Mucosa of descending colon (tissue), 3 donors: ENCODE data around the gene PCED1B. TPM values are rescaled to one million over a fixed set of nuclear protein-coding genes. Genes with fewer than 3 reads are reported as not detected.

Source experiments
- ATAC-seq: fragments of 200-7000 bp; cut with Tn5 transposase; one replicate; pipeline ENCODE4 v1.9.1; 2020; ENCODE audit warnings: mild to moderate bottlenecking, moderate library complexity
- DNase-seq, 3 donors: peaks; one replicate each; pipeline ENCODE4 v3.0.0-alpha.2; 2020
- H3K36me3 ChIP-seq: fragments of 200-600 bp; one replicate; pipeline ENCODE4 v1.8.0; 2021; ENCODE audit warnings: low read depth, mild to moderate bottlenecking
- H3K4me1 ChIP-seq: fragments of 200-600 bp; one replicate; pipeline ENCODE4 v1.8.0; 2021; ENCODE audit warnings: low read depth, mild to moderate bottlenecking
- H3K4me3 ChIP-seq: fragments of 200-600 bp; one replicate; pipeline ENCODE4 v1.8.0; 2021; ENCODE audit warnings: mild to moderate bottlenecking
- H3K9me3 ChIP-seq: fragments of 200-600 bp; one replicate; pipeline ENCODE4 v1.8.0; 2021; ENCODE audit warnings: mild to moderate bottlenecking
- CTCF ChIP-seq: fragments of 200-600 bp; IDR thresholded peaks from one replicate; pipeline ENCODE4 v1.8.0; 2022; ENCODE audit warnings: antibody characterized with exemption, mild to moderate bottlenecking
- intact Hi-C, 2 donors: fragments of 100-400 bp; cut with DNase I in 1 of 2; cut with micrococcal nuclease in 1 of 2; formaldehyde crosslinking; loops; one replicate each; pipeline versions ENCODE4 v1.11.0 to v1.11.1; 2022; cut with DNase I, micrococcal nuclease
- total RNA-seq, 3 donors: library from RNA; stranded (reverse); fragmentation: NEBNext Ultra II Directional in 2 of 3; extraction: Animal tissue kit (Norgen Biotek cat#: 25700) in 2 of 3; gene quantifications; one replicate each; pipeline versions ENCODE4 v1.2.1 to v1.2.4, GENCODE V29; 2021 to 2023
- donor health status: DM: no; HTN: no; CAD: no; lungs with moderate emphysema.
- donor health status: DM: no; HTN: no; CAD: no.
- donor health status: DM: no; HTN: yes; CAD: no.

Gene PCED1B
- total RNA-seq, 3 donors from 2014 or later, result 2.2 to 4.7 (median 2.9) TPM

GRCh38 chr12:47088021-47088944 lies 8.9 kb downstream of the PCED1B start:
- Histone ChIP-seq H3K9me3 (no peaks in the 10 kb centered on the region), H3K4me1 (no peaks in the 10 kb centered on the region), H3K4me3 (no peak overlapping the region), H3K36me3 (no peaks in the 10 kb centered on the region)
- ATAC-seq (peak; percentile 74), DNase-seq (no peak)
- no peak for TF ChIP-seq CTCF
- intact Hi-C loops, result no loop called here

GRCh38 chr12:47091009-47091408 lies 11.6 kb downstream of the PCED1B start:
- no peaks in the 10 kb centered on the region for H3K4me1 ChIP-seq
- no peak for TF ChIP-seq CTCF
- no peak for DNase-seq

GRCh38 chr12:47094804-47095203 lies 15.4 kb downstream of the PCED1B start:
- no peak for DNase-seq
- Histone ChIP-seq H3K9me3 (no peaks in the 10 kb centered on the region), H3K4me3 (no peak overlapping the region), H3K4me1 (peaks cover 5% of the 10 kb centered on the region), H3K36me3 (no peaks in the 10 kb centered on the region)
- TF ChIP-seq CTCF, result no peak
- ATAC-seq, result no peak
- intact Hi-C loops, result no loop called here

More at GRCh38 chr12:47091009-47091408, 11.6 kb downstream of the PCED1B start:
- H3K4me3 ChIP-seq, result no peak overlapping the region
- no peaks in the 10 kb centered on the region for H3K36me3 ChIP-seq
- no peaks in the 10 kb centered on the region for H3K9me3 ChIP-seq
- intact Hi-C loops, result no loop called here
- no peak for ATAC-seq

- H3K9me3 ChIP-seq, result no peaks in the 10 kb centered on the region
- ATAC-seq, result no peak
- DNase-seq, result no peak
- H3K4me3 ChIP-seq, result no peak overlapping the region
- no peak for TF ChIP-seq CTCF
- H3K36me3 ChIP-seq, result no peaks in the 10 kb centered on the region
- H3K4me1 ChIP-seq, result peaks cover 5% of the 10 kb centered on the region
- intact Hi-C loops, result no loop called here
Observed at GRCh38 chr12:47095446-47096236, 16.2 kb downstream of the PCED1B start.

GRCh38 chr12:47097276-47097896 lies 18.0 kb downstream of the PCED1B start:
- Histone ChIP-seq H3K4me1 (peaks cover 5% of the 10 kb centered on the region), H3K9me3 (no peaks in the 10 kb centered on the region), H3K4me3 (no peak overlapping the region), H3K36me3 (no peaks in the 10 kb centered on the region)
- ATAC-seq (peak; percentile 68), DNase-seq (no peak)
- TF ChIP-seq CTCF, result no peak
- intact Hi-C loops, result no loop called here
